HG03280 (cell line): Measurements from ENCODE around the gene ZNF407.

Experiments used
- ATAC-seq: cut with Tn5 transposase; IDR thresholded peaks from one replicate; pipeline ENCODE4 v1.9.1; 2021; ENCODE audit warnings: mild to moderate bottlenecking, moderate library complexity; ENCODE audit not compliant: unreplicated experiment

Gene ZNF407

GRCh38 chr18:75108579-75109318 lies 511.1 kb downstream of the ZNF407 start:
- ATAC-seq: no peak

- ATAC-seq: no peak
Measured at GRCh38 chr18:75109319-75109691, 511.6 kb downstream of the ZNF407 start.

GRCh38 chr18:75109819-75110218 lies 512.1 kb downstream of the ZNF407 start:
- no peak for ATAC-seq

- ATAC-seq: no peak
Measured at GRCh38 chr18:75110311-75110710, 512.6 kb downstream of the ZNF407 start.

- no peak for ATAC-seq
Measured at GRCh38 chr18:75110846-75111415, 513.3 kb downstream of the ZNF407 start.

- ATAC-seq: no peak
Measured at GRCh38 chr18:75111760-75112159, 514.1 kb downstream of the ZNF407 start.

- ATAC-seq: no peak
Measured at GRCh38 chr18:75112186-75113096, 514.8 kb downstream of the ZNF407 start.

GRCh38 chr18:75113455-75113854 lies 515.8 kb downstream of the ZNF407 start:
- ATAC-seq: no peak

GRCh38 chr18:75114231-75114764 lies 516.6 kb downstream of the ZNF407 start:
- ATAC-seq: no peak
